SU-DHL-6 (cell line): Measurements from ENCODE around the gene CNTN4.

Source experiments
- H2AFZ ChIP-seq: fragments of 200-600 bp; sonication (generic); 2 replicates; pipeline ENCODE4 v1.6.1; 2014; ENCODE audit warnings: low read depth, mild to moderate bottlenecking, moderate library complexity, mixed read lengths, antibody characterized with exemption, low read length; ENCODE audit not compliant: severe bottlenecking
- H3F3A ChIP-seq: fragments of 200-600 bp; shearing (Covaris generic); 2 replicates; pipeline ENCODE4 v1.6.0; 2016; ENCODE audit warnings: antibody characterized with exemption, mild to moderate bottlenecking; ENCODE audit not compliant: insufficient read depth
- H3K27ac ChIP-seq: fragments of 200-600 bp; sonication (generic); 2 replicates; pipeline ENCODE4 v1.5.1; 2016; ENCODE audit warnings: low read depth, mild to moderate bottlenecking, low read length, moderate library complexity, mixed read lengths
- H3K27me3 ChIP-seq: fragments of 200-600 bp; sonication (generic), shearing (Covaris generic); 2 replicates; pipeline ENCODE4 v1.6.0; 2014; ENCODE audit warnings: mild to moderate bottlenecking, low read length
- H3K36me3 ChIP-seq: fragments of 200-600 bp; sonication (generic); 2 replicates; pipeline ENCODE4 v1.6.1; 2014; ENCODE audit warnings: mild to moderate bottlenecking, low read length, mixed read lengths
- H3K4me2 ChIP-seq: fragments of 300-600, 200-600 bp; shearing (Covaris generic), sonication (generic); 2 replicates; pipeline ENCODE4 v1.6.0; 2014; ENCODE audit warnings: low read length, low read depth, mild to moderate bottlenecking; ENCODE audit not compliant: poor library complexity, severe bottlenecking
- H3K4me3 ChIP-seq: fragments of 200-600 bp; sonication (generic); 2 replicates; pipeline ENCODE4 v1.5.1; 2014; ENCODE audit warnings: antibody characterized with exemption, low read length, mild to moderate bottlenecking, mixed read lengths; ENCODE audit not compliant: insufficient read depth, poor library complexity, severe bottlenecking
- H3K79me2 ChIP-seq: fragments of 200-600 bp; sonication (generic); 2 replicates; pipeline ENCODE4 v1.6.1; 2014; ENCODE audit warnings: mild to moderate bottlenecking, low read length, moderate library complexity; ENCODE audit not compliant: insufficient read depth
- H3K9ac ChIP-seq: fragments of 200-600 bp; sonication (generic); 2 replicates; pipeline ENCODE4 v1.7.0; 2014; ENCODE audit warnings: mild to moderate bottlenecking, low read length
- H3K9me2 ChIP-seq: fragments of 200-600 bp; sonication (generic); replicated peaks from 2 replicates; pipeline ENCODE4 v1.6.1; 2014; ENCODE audit warnings: low read length; ENCODE audit not compliant: insufficient read depth
- H3K9me3 ChIP-seq: fragments of 200-600 bp; sonication (generic); 2 replicates; pipeline ENCODE4 v1.6.1; 2014; ENCODE audit warnings: low read length, mixed read lengths; ENCODE audit not compliant: insufficient read depth
- H4K20me1 ChIP-seq: fragments of 200-600 bp; sonication (generic); 2 replicates; pipeline ENCODE4 v1.6.1; 2014; ENCODE audit warnings: low read depth, mild to moderate bottlenecking, antibody characterized with exemption, low read length, moderate library complexity, mixed read lengths
- CTCF ChIP-seq: fragments of 200-600 bp; sonication (generic); IDR thresholded peaks from one replicate; pipeline ENCODE4 v1.5.1; 2017; ENCODE audit warnings: antibody characterized with exemption, mild to moderate bottlenecking, low read length, moderate library complexity; ENCODE audit not compliant: insufficient read depth, poor library complexity, severe bottlenecking
- EZH2phosphoT487 ChIP-seq: fragments of 200-600 bp; sonication (generic), shearing (Covaris generic); conservative IDR thresholded peaks from 2 replicates; pipeline ENCODE4 v1.6.1; 2018; ENCODE audit warnings: mild to moderate bottlenecking, antibody characterized with exemption, low read length, moderate library complexity, mixed read lengths

The CNTN4 gene

DNA sequence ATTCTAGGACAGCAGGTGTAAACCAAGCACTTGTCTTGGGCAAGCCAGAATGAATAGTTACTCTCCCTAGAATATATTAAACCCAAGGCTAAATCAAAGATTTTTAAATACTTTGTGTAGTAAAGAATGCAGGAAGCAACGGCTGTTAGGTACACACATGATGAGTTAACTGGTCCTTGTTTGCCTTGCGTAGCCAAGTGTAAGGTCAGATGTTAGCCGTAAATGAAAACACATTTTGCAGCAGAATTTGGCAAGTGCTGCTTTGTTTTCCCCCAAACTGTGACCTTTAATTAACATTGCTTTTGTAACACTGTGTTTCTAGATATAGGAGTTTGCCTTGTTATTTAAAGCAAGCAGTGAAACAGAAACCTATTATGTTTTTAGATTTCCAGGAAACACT, 642.9 kb downstream of the CNTN4 start:
- Histone ChIP-seq H4K20me1 (no peaks in the 10 kb centered on the region), H3K4me3 (no peak overlapping the region), H3F3A (no peaks in the 10 kb centered on the region), H3K36me3 (no peaks in the 10 kb centered on the region), H3K27me3 (no peaks in the 10 kb centered on the region; the same call in 1 of the 2 replicates), H3K4me2 (no peak overlapping the region), H3K9ac (no peak overlapping the region), H2AFZ (no peak overlapping the region), H3K9me2 (no peaks in the 10 kb centered on the region), H3K79me2 (no peaks in the 10 kb centered on the region), H3K27ac (no peak overlapping the region), H3K9me3 (no peaks in the 10 kb centered on the region)
- TF ChIP-seq EZH2phosphoT487 (no peak), CTCF (no peak)

DNA sequence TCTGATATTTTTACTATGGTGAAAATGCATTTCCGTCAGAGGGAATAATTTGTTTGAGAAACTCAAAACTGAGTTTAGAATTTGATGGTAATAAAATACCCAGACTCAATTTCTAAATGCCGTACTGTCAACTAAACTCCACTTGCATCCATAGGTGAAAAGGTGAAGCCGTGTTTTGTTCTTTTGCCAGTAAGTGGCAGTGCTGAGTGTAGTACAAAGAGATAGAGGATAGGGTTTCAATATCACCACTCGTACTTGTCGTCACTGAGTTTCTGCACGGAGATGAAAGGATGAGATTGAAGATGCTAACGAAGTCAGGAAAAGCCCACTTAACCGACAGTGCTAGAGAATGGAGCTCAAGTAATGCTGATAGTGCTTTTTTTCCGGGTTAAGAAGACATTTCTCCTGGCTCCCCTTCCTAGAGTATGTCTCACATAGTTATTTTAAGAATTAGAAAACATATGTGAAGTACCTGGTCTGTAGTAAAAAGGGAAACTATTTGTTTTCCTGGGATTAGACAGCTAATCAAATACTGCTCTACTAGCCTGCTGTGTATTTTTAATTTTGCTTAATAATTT, 666.4 kb downstream of the CNTN4 start:
- no peaks in the 10 kb centered on the region for H3K79me2 ChIP-seq
- H3K27ac ChIP-seq, result no peak overlapping the region
- H3K9ac ChIP-seq, result no peak overlapping the region
- no peak overlapping the region for H2AFZ ChIP-seq
- H3F3A ChIP-seq, result no peaks in the 10 kb centered on the region
- H3K36me3 ChIP-seq, result no peaks in the 10 kb centered on the region
- no peak overlapping the region for H3K4me2 ChIP-seq
- no peaks in the 10 kb centered on the region for H3K9me2 ChIP-seq
- H3K27me3 ChIP-seq, result no peaks in the 10 kb centered on the region
- TF ChIP-seq CTCF (no peak), EZH2phosphoT487 (no peak)
- no peaks in the 10 kb centered on the region for H3K9me3 ChIP-seq
- no peak overlapping the region for H3K4me3 ChIP-seq
- no peaks in the 10 kb centered on the region for H4K20me1 ChIP-seq

GRCh38 chr3:2770451-2770850, 671.8 kb downstream of the CNTN4 start:
- Histone ChIP-seq H3K79me2 (no peaks in the 10 kb centered on the region), H3K27me3 (no peaks in the 10 kb centered on the region), H3K4me3 (no peak overlapping the region), H3F3A (no peaks in the 10 kb centered on the region), H3K9me3 (no peaks in the 10 kb centered on the region), H2AFZ (no peak overlapping the region), H3K36me3 (no peaks in the 10 kb centered on the region), H4K20me1 (no peaks in the 10 kb centered on the region), H3K9ac (no peak overlapping the region), H3K4me2 (no peak overlapping the region), H3K27ac (no peak overlapping the region), H3K9me2 (no peaks in the 10 kb centered on the region; the same call in 1 of the 2 replicates)
- TF ChIP-seq CTCF, result no peak
- TF ChIP-seq EZH2phosphoT487, result no peak
